ENCODE data around the gene WBP1.
"Not testable (repeated sequence)": the region's sequence is repeated elsewhere in the genome, so short reads cannot be mapped to it uniquely, and the experiment has no call there.

WBP1 gene

GRCh38 chr2:74457549-74458131 is 598 bp upstream of the WBP1 start:
- Histone ChIP-seq H3K27me3 (no peaks in the 10 kb centered on the region), H3K36me3 (peaks cover 0 to 19% (median 5%) of the 10 kb centered on the region in 3 donors), H3K27ac (peak overlapping the region; percentile 96 to 97), H3K4me1 (peaks cover 0 to 34% (median 33%) of the 10 kb centered on the region in 4 donors), H3K4me3 (peak overlapping the region; percentile 66 to 92), H3K9me3 (no peaks in the 10 kb centered on the region)
- intact Hi-C loops (cut with DNase I; ENCODE audit: low total_unique reads), result no loop called here
- DNase-seq, result peak; percentile 48 to 80
- TF ChIP-seq, protein P1, sequence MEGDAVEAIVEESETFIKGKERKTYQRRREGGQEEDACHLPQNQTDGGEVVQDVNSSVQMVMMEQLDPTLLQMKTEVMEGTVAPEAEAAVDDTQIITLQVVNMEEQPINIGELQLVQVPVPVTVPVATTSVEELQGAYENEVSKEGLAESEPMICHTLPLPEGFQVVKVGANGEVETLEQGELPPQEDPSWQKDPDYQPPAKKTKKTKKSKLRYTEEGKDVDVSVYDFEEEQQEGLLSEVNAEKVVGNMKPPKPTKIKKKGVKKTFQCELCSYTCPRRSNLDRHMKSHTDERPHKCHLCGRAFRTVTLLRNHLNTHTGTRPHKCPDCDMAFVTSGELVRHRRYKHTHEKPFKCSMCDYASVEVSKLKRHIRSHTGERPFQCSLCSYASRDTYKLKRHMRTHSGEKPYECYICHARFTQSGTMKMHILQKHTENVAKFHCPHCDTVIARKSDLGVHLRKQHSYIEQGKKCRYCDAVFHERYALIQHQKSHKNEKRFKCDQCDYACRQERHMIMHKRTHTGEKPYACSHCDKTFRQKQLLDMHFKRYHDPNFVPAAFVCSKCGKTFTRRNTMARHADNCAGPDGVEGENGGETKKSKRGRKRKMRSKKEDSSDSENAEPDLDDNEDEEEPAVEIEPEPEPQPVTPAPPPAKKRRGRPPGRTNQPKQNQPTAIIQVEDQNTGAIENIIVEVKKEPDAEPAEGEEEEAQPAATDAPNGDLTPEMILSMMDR (IDR thresholded peaks at IDR 0.05), result no peak

- peak overlapping the region; percentile 82 to 85 for H3K27ac ChIP-seq
- H3K4me1 ChIP-seq, result peaks cover 0 to 38% (median 34%) of the 10 kb centered on the region in 4 donors
- no peaks in the 10 kb centered on the region for H3K27me3 ChIP-seq
- intact Hi-C loops (cut with DNase I; ENCODE audit: low total_unique reads), result no loop called here
- H3K9me3 ChIP-seq, result no peaks in the 10 kb centered on the region
- no peak for DNase-seq
- TF ChIP-seq, protein P1 (IDR thresholded peaks at IDR 0.05), result no peak
- peaks cover 0 to 27% (median 10%) of the 10 kb centered on the region in 3 donors for H3K36me3 ChIP-seq
- peak overlapping the region; percentile 66 to 92 for H3K4me3 ChIP-seq
These were observed 713 bp downstream of the WBP1 start for GRCh38 chr2:74458938-74459363.

DNA sequence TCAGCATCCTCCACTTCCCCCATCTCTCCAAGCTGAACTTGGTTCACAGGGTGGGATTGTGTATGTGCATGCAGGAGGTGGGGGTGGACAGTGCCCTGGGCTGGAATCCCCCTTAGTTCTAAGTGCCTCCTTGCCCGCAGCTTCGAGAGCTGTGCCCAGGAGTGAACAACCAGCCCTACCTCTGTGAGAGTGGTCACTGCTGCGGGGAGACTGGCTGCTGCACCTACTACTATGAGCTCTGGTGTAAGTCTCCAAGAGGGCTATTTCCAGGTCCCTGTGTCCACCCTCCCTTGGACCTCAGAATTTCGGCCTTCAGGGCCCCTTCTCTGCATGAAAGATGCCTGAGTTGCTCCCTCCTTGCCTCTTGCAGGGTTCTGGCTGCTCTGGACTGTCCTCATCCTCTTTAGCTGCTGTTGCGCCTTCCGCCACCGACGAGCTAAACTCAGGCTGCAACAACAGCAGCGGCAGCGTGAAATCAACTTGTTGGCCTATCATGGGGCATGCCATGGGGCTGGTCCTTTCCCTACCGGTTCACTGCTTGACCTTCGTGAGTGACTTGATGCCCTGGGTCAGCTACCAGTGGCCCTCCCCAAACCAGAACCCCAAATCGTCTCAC is 1.4 kb downstream of the WBP1 start:
- H3K36me3 ChIP-seq, result peaks cover 0 to 27% (median 10%) of the 10 kb centered on the region in 3 donors
- DNase-seq; H3K27ac ChIP-seq; H3K9me3 ChIP-seq; H3K27me3 ChIP-seq; intact Hi-C loops (cut with DNase I; ENCODE audit: low total_unique reads): not testable (repeated sequence)
- peaks cover 0 to 45% (median 41%) of the 10 kb centered on the region in 4 donors for H3K4me1 ChIP-seq
- peak overlapping the region in 1 of 2 donors; percentile 66 for H3K4me3 ChIP-seq

- intact Hi-C loops (cut with DNase I; ENCODE audit: low total_unique reads); H3K4me3 ChIP-seq; H3K27me3 ChIP-seq; H3K9me3 ChIP-seq; DNase-seq; H3K27ac ChIP-seq: not testable (repeated sequence)
- H3K4me1 ChIP-seq, result peaks cover 0 to 44% (median 41%) of the 10 kb centered on the region in 4 donors
- H3K36me3 ChIP-seq, result peaks cover 0 to 27% (median 10%) of the 10 kb centered on the region in 3 donors
These were observed 1.9 kb downstream of the WBP1 start for GRCh38 chr2:74460187-74460586.

DNA sequence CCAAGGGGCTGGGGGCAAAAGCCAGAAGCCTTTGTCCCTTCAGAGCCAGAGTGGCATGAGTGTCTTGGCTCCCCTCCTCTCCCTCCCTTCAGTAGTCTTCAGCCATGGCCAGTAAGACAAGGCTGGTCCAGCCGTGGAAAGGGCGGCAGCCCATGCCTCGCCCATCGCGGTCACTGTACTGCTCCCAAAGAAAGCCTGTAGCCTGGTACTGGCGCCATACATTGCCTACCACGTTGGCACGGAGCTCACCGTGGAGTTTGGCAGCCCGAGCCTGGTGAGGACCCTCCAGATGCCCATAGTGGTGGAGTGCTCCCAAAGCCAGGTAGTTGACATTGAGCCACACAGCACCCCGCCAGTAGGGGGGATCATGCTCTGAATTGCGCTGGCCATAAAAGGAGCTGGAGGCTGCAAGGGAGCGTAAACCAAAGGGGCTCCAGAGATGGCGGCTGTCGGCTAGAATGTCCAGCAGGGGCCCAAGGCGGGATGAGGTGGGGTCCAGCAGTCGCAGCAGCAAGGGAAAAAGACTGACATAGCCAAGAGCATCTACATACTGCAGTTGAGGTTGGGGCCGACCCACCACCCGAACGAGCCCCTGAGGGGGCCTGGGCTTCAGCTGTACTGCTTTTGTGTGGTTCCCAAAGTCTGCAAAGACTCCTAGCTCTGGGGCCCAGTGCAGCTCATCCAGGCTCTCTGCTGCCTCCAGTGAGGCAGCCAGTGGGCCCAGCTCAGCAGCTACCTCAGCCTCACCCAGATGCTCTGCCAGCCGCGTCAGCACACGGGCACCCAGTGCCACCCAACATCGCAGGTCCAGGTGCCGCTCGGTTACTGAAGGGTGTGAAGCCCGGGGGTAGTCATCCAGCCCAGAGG is 3.2 kb downstream of the WBP1 start:
- Histone ChIP-seq H3K27me3 (no peaks in the 10 kb centered on the region), H3K36me3 (peaks cover 0 to 27% (median 10%) of the 10 kb centered on the region in 3 donors), H3K4me1 (peaks cover 0 to 40% (median 36%) of the 10 kb centered on the region in 4 donors), H3K27ac (no peak overlapping the region), H3K9me3 (no peaks in the 10 kb centered on the region), H3K4me3 (no peak overlapping the region)
- intact Hi-C loops (cut with DNase I; ENCODE audit: low total_unique reads), result no loop called here
- TF ChIP-seq, protein P1 (IDR thresholded peaks at IDR 0.05), result no peak
- no peak for DNase-seq

DNA sequence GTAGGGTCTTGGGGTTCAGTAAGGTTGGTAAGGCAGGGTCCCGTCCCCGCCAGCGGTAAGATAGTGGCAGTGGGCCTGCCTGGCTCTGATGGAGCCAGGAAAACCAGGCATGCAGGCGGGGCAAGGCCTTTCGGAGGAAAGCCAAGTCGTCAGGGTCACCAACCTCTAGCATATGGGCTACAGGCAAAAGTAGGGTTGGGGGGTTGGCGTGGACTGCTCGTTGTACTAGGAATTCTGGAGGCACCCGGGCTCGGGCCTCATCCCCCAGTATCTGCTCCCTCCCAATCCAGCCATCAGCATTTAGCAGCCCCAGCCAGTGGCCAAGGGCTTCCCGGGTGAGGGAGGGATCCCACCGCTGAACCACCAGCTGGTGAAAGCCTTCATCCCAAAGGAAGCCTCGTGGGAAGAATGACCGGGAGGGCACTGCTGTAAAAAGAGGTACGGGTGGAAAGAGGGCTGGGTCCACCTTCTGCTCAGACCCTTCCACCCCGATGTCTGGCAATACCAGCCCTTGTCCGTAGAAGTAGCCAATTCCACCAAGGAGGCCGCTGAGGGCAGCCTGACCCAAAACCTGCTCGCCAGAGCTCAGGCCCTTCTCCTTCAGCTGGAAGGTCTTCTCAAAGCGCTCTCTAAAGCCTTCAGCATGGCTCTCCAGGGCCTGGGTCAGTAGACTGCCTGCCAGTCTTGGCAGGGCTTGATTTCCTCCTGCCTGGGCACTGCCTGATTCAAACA is 4.0 kb downstream of the WBP1 start:
- TF ChIP-seq, protein P1 (IDR thresholded peaks at IDR 0.05), result no peak
- intact Hi-C loops (cut with DNase I; ENCODE audit: low total_unique reads), result no loop called here
- Histone ChIP-seq H3K4me1 (peaks cover 0 to 33% (median 28%) of the 10 kb centered on the region in 4 donors), H3K36me3 (peaks cover 0 to 27% (median 10%) of the 10 kb centered on the region in 3 donors), H3K9me3 (no peaks in the 10 kb centered on the region), H3K4me3 (no peak overlapping the region), H3K27ac (no peak overlapping the region), H3K27me3 (no peaks in the 10 kb centered on the region)
- no peak for DNase-seq
